Psoas muscle (tissue), 8 donors: ENCODE results near the gene INKA2. TPM values are rescaled to one million over a fixed set of nuclear protein-coding genes. Genes with fewer than 3 reads are reported as not detected.

ENCODE experiments used
- ATAC-seq, 4 donors: fragments of 200-7000 bp; cut with Tn5 transposase; one replicate each; pipeline ENCODE4 v1.9.1; 2020; ENCODE audit warnings: moderate library complexity in 3 of 4, mild to moderate bottlenecking in 2 of 4
- DNase-seq, 2 donors: peaks; one replicate each; pipeline ENCODE4 v3.0.0-alpha.2; 2020
- H3K27ac ChIP-seq: fragments of 200-600 bp; one replicate; pipeline ENCODE4 v1.8.0; 2022
- H3K27me3 ChIP-seq, 3 donors: fragments of 200-600 bp in 1 of 3; one replicate each; pipeline versions ENCODE4 v1.6.1 to v1.8.0; 2013 to 2022; ENCODE audit warnings: low read length in 2 of 3, mild to moderate bottlenecking in 2 of 3, moderate library complexity in 1 of 3; ENCODE audit not compliant: insufficient read depth in 3 of 3
- H3K36me3 ChIP-seq, 2 donors: fragments of 200-600 bp in 1 of 2; one replicate each; pipeline versions ENCODE4 v1.6.1 to v1.8.0; 2013 to 2022; ENCODE audit warnings: low read depth in 1 of 2, mild to moderate bottlenecking in 1 of 2, moderate library complexity in 1 of 2; ENCODE audit not compliant: insufficient read depth in 1 of 2
- H3K4me1 ChIP-seq: fragments of 200-600 bp; one replicate; pipeline ENCODE4 v1.8.0; 2022
- H3K4me3 ChIP-seq: fragments of 200-600 bp; one replicate; pipeline ENCODE4 v1.8.0; 2022; ENCODE audit warnings: mild to moderate bottlenecking
- H3K9me3 ChIP-seq: fragments of 200-600 bp; one replicate; pipeline ENCODE4 v1.8.0; 2022
- WGBS, 3 donors: extraction: QIAGEN DNeasy Blood & Tissue Kit; methylation state at CpG; one replicate each; pipeline versions ENCODE4 v1.1.6 to v1.1.7; 2013; 5-methylcytosine and 5-hydroxymethylcytosine counted together
- intact Hi-C, 2 donors: fragments of 100-400 bp; cut with DNase I; formaldehyde crosslinking; loops; one replicate each; pipeline versions ENCODE4 v1.11.0 to v1.14.2; 2022
- polyA plus RNA-seq, 3 donors: library from polyadenylated mRNA; stranded (reverse); fragments of 200-250 nt; gene quantifications; one replicate each; pipeline ENCODE4 v1.2.3, GENCODE V29; 2013
- total RNA-seq, 4 donors: library from RNA; stranded (reverse); fragmentation: NEBNext Ultra II Directional in 2 of 4; extraction: Animal tissue kit (Norgen Biotek cat#: 25700) in 2 of 4; gene quantifications; one replicate each; pipeline versions ENCODE4 v1.2.1 to v1.2.4, GENCODE V29; 2021 to 2023
- TF ChIP-seq, protein P1 (sequence below): fragments of 200-600 bp; IDR thresholded peaks from one replicate; pipeline ENCODE4 v1.8.0; 2022; ENCODE audit warnings: antibody characterized with exemption
- donor health status: healthy with polysubstance abuse.
- donor health status: DM: no; HTN: no; CAD: no; lungs with moderate emphysema.
- donor health status: Bipolar disorder and iron deficiency.
- donor health status: healthy.
- donor health status: DM: yes; HTN: yes; CAD: no.
- donor health status: DM: no; HTN: no; CAD: no.
- donor health status: DM: no; HTN: no; CAD: no.
- donor health status: DM: yes; HTN: yes; CAD: no.

The INKA2 gene
- total and polyA plus RNA-seq, 7 donors = 1.6 to 15.0 (median 7.4) TPM

DNA sequence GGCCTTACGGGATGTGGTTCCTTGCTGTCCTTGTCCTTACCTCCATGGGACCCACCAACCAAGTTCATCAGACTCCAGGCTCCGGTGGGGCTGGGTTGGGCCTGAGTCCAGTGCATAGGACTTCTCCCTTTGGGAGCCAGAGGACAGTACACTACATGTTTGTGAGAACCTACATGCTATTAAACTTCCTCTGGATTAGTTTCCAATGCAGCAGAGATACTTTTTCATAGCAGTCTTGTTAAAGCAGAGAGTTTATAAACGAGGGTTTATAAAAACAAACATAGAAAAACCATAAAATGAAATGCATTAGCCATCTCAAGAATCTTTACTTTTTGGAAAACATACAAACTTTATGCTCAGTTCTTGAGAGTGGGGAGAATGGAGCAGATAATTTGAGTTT, 33.4 kb downstream of the INKA2 start:
- no peak overlapping the region for H3K4me3 ChIP-seq
- no peaks in the 10 kb centered on the region for H3K9me3 ChIP-seq
- intact Hi-C loops = no loop called here
- 78 to 90% (median 85%) methylated on average over 3 of the region's 3 CpGs for WGBS, 3 donors
- TF ChIP-seq, protein P1, sequence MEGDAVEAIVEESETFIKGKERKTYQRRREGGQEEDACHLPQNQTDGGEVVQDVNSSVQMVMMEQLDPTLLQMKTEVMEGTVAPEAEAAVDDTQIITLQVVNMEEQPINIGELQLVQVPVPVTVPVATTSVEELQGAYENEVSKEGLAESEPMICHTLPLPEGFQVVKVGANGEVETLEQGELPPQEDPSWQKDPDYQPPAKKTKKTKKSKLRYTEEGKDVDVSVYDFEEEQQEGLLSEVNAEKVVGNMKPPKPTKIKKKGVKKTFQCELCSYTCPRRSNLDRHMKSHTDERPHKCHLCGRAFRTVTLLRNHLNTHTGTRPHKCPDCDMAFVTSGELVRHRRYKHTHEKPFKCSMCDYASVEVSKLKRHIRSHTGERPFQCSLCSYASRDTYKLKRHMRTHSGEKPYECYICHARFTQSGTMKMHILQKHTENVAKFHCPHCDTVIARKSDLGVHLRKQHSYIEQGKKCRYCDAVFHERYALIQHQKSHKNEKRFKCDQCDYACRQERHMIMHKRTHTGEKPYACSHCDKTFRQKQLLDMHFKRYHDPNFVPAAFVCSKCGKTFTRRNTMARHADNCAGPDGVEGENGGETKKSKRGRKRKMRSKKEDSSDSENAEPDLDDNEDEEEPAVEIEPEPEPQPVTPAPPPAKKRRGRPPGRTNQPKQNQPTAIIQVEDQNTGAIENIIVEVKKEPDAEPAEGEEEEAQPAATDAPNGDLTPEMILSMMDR = no peak
- ATAC-seq (no peak), DNase-seq (no peak)
- no peaks in the 10 kb centered on the region for H3K27me3 ChIP-seq
- H3K36me3 ChIP-seq = peaks cover 0 to 97% of the 10 kb centered on the region in 2 donors
- no peaks in the 10 kb centered on the region for H3K4me1 ChIP-seq
- H3K27ac ChIP-seq = no peak overlapping the region

DNA sequence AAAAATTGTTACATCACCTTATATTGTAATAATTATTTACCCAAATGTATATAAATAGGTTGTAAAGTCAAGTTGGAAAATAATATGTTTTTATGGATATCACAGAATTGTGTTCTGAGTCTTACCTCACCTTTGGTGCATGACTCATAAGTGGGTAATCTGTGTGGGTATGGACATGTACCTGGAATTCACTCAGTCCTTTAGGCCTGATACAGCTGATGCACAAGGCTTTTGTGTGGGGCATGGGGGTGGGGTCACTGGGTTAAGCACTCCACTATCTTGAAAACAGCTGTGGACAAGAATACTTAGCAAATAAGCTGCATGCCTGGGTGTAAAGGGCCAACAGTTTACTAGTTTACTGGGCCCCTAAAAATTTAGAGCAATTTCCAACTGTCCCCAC, 34.4 kb downstream of the INKA2 start:
- no peak overlapping the region for H3K4me3 ChIP-seq
- intact Hi-C loops = no loop called here
- H3K27me3 ChIP-seq = no peaks in the 10 kb centered on the region
- no peak for DNase-seq
- no peaks in the 10 kb centered on the region for H3K4me1 ChIP-seq
- no peak for ATAC-seq
- no peak overlapping the region for H3K27ac ChIP-seq
- no peaks in the 10 kb centered on the region for H3K9me3 ChIP-seq
- TF ChIP-seq, protein P1 = no peak
- H3K36me3 ChIP-seq = peaks cover 0 to 97% of the 10 kb centered on the region in 2 donors

DNA sequence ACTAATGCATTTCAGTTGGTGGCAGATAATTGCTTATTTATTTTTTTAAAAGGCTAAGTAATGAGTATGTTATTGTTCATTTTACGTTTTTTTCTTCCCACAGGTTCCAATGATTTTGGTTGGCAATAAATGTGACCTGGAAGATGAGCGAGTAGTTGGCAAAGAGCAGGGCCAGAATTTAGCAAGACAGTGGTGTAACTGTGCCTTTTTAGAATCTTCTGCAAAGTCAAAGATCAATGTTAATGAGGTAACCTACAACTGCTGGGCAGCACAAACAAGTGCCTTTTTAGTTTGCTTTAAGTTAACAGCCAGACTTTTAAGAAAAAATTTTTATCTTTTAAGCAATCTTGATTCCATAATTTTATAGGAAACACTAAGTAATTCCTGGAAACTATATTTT, 35.0 kb downstream of the INKA2 start:
- H3K4me3 ChIP-seq = no peak overlapping the region
- no peaks in the 10 kb centered on the region for H3K4me1 ChIP-seq
- WGBS, 3 donors = 73 to 90% (median 79%) methylated on average over 2 of the region's 2 CpGs
- intact Hi-C loops = no loop called here
- no peak for DNase-seq
- no peak for ATAC-seq
- no peak overlapping the region for H3K27ac ChIP-seq
- no peaks in the 10 kb centered on the region for H3K27me3 ChIP-seq
- TF ChIP-seq, protein P1 = no peak
- peaks cover 0 to 97% of the 10 kb centered on the region in 2 donors for H3K36me3 ChIP-seq
- H3K9me3 ChIP-seq = no peaks in the 10 kb centered on the region

DNA sequence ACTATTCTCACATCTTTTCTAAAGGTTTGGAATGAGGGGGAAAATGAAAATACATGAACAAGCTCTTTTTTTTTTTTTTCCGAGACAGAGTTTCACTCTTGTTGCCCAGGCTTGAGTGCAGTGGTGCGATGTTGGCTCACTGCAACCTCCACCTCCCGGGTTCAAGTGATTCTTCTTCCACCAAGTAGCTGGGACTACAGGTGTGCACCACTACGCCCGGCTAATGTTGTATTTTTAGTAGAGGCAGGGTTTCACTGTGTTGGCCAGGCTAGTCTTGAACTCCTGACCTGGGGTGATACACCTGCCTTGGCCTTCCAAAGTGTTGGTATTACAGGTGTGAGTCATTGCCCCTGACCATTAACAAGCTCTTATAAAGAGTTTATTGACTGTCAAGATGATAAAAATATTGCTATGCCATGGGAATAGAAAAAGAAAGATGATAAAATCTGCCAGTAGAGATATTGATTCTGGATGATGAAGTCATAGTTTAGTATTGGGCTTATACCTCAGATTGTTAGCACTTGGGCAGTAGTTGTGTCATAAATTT, 36.6 kb downstream of the INKA2 start:
- TF ChIP-seq, protein P1 = no peak
- 90 to 96% (median 93%) methylated on average over 5 of the region's 5 CpGs for WGBS, 3 donors

DNA sequence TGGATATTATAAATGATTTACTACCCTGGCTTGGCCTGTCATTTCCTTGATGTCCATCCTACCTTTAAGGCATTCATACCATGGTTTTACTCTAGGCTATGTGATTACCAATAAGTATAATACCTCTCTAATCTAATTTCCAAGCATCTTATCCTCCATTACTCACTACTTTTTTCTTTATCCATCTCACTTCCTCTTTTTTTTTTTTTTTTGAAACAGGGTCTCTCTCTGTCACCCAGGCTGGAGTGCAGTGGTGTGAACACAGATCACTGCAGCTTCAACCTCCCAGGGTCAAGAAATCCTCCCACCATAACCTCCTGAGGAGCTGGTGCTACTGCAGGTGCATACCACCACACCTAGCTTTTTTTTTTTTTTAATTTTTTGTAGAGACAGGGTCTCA, 39.9 kb downstream of the INKA2 start:
- intact Hi-C loops = no loop called here
- H3K27me3 ChIP-seq = no peaks in the 10 kb centered on the region
- no peak for DNase-seq
- peaks cover 6% of the 10 kb centered on the region for H3K4me1 ChIP-seq
- no peaks in the 10 kb centered on the region for H3K9me3 ChIP-seq
- peaks cover 0 to 87% of the 10 kb centered on the region in 2 donors for H3K36me3 ChIP-seq
- H3K4me3 ChIP-seq = no peak overlapping the region
- H3K27ac ChIP-seq = no peak overlapping the region
- TF ChIP-seq, protein P1 = no peak
- no peak for ATAC-seq

More for the DNA sequence above, 36.6 kb downstream of the INKA2 start:
- peaks cover 0 to 97% of the 10 kb centered on the region in 2 donors for H3K36me3 ChIP-seq
- H3K27me3 ChIP-seq = no peaks in the 10 kb centered on the region
- ATAC-seq (no peak), DNase-seq (no peak)
- H3K27ac ChIP-seq = no peak overlapping the region
- intact Hi-C loops = no loop called here
- no peak overlapping the region for H3K4me3 ChIP-seq
- no peaks in the 10 kb centered on the region for H3K4me1 ChIP-seq
- no peaks in the 10 kb centered on the region for H3K9me3 ChIP-seq
